Measurements from ENCODE around the gene GNG14. TPM values are rescaled to one million over a fixed set of nuclear protein-coding genes. Genes with fewer than 3 reads are reported as not detected.
"Not testable (repeated sequence)": the region's sequence is repeated elsewhere in the genome, so short reads cannot be mapped to it uniquely, and the experiment has no call there.

The GNG14 gene
- total RNA-seq, 4 donors from 2014 or later: not detected

DNA sequence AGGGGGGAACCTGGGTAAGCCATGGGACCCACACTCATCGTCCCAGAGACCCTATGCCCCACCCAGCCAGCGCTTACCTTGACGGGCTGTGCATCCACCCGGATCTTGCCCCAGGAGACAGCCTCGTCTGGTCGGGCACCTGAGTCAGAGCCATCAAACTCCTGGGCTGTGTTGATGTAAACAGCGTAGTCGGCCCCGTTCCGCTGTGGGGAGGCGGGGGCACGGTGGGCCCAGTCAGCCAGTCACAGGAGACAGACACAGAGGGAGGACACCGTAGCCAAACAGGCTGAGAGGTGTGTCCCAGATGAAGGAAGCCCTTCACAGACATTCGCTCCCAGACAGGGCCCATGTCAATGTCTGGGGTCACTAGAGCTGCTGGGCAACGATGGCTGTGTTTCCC lies 11.9 kb upstream of the GNG14 start:
- WGBS, 2 donors: 84 to 87% methylated on average over 15 of the region's 15 CpGs
- DNase-seq (ENCODE audit: low spot score in 2 of 2): no peak
- intact Hi-C loops (cut with DNase I; ENCODE audit: low total_unique reads): no loop called here
- no peak overlapping the region for H3K4me3 ChIP-seq (ENCODE audit: low read depth, poor library complexity, severe bottlenecking)
- no peak for TF ChIP-seq POLR2A (IDR thresholded peaks at IDR 0.05)
- TF ChIP-seq, protein P1, sequence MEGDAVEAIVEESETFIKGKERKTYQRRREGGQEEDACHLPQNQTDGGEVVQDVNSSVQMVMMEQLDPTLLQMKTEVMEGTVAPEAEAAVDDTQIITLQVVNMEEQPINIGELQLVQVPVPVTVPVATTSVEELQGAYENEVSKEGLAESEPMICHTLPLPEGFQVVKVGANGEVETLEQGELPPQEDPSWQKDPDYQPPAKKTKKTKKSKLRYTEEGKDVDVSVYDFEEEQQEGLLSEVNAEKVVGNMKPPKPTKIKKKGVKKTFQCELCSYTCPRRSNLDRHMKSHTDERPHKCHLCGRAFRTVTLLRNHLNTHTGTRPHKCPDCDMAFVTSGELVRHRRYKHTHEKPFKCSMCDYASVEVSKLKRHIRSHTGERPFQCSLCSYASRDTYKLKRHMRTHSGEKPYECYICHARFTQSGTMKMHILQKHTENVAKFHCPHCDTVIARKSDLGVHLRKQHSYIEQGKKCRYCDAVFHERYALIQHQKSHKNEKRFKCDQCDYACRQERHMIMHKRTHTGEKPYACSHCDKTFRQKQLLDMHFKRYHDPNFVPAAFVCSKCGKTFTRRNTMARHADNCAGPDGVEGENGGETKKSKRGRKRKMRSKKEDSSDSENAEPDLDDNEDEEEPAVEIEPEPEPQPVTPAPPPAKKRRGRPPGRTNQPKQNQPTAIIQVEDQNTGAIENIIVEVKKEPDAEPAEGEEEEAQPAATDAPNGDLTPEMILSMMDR (IDR thresholded peaks at IDR 0.05): no peak

DNA sequence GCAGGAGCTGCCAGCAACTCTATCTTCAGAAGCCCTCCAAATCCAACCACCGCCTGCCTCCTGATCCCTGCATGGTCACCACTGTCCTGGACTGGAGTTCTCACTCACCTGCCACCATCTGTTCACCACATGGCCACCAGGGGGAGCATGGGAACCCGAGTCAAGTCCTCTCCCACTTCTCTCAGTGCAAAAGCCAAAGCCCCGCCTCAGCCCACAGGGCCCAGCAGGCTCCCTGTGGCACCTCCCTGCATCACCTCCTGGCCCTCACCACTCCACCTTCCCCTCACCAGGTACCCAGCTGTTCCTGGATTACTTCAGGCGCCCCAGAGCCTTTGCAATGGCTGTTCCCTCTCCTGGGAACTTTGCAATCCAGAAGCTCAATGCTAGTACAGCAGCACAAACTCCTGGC lies 11.4 kb upstream of the GNG14 start:
- peak; percentile 71 to 96 for DNase-seq (ENCODE audit: low spot score in 2 of 2)
- intact Hi-C loops (cut with DNase I; ENCODE audit: low total_unique reads): no loop called here
- H3K4me3 ChIP-seq (ENCODE audit: low read depth, poor library complexity, severe bottlenecking): no peak overlapping the region
- 23 to 24% methylated on average over 4 of the region's 4 CpGs for WGBS, 2 donors
- TF ChIP-seq, protein P1 (IDR thresholded peaks at IDR 0.05): peak in 1 of 3 donors; percentile 37
- TF ChIP-seq POLR2A (IDR thresholded peaks at IDR 0.05): no peak

DNA sequence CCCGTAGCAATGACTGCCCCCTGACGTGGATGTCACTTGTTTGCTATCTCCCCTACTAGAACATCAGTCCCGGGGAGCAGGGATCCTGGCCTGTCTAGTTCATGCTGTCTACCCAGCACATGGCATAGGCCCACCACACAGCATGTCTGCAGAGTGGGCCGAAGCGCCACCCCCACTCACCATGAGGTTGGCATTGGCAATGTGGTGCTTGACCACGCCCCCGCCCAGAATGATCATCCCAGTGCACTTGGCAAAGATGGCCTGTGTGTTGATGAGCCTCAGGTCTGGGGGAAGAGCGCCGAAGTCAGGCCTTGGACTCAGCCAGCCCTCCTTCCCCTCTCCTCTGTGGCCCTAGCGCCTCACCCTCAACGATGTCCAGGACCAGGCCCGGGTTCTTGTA lies 10.9 kb upstream of the GNG14 start:
- intact Hi-C loops (cut with DNase I; ENCODE audit: low total_unique reads): no loop called here
- TF ChIP-seq, protein P1 (IDR thresholded peaks at IDR 0.05): no peak
- no peak for TF ChIP-seq POLR2A (IDR thresholded peaks at IDR 0.05)
- no peak overlapping the region for H3K4me3 ChIP-seq (ENCODE audit: low read depth, poor library complexity, severe bottlenecking)
- no peak for DNase-seq (ENCODE audit: low spot score in 2 of 2)
- WGBS, 2 donors: 90 to 91% methylated on average over 12 of the region's 12 CpGs

DNA sequence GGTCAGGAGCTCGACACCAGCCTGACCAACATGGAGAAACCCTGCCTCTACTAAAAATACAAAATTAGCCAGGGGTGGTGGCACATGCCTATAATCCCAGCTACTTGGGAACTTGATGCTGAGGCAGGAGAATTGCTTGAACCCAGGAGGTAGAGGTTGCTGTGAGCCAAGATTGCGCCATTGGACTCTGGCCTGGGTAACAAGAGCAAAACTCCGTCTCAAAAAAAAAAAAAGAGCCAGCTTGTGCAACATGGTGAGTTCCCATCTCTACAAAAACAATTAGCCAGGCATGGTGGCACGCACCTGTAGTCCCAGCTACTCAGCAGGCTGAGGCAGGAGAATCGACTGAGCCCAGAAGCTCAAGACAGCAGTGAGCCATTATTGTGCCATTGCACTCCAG lies 9.8 kb upstream of the GNG14 start:
- intact Hi-C loops (cut with DNase I; ENCODE audit: low total_unique reads); H3K4me3 ChIP-seq (ENCODE audit: low read depth, poor library complexity, severe bottlenecking); DNase-seq (ENCODE audit: low spot score in 2 of 2): not testable (repeated sequence)
- WGBS, 2 donors: 88 to 95% methylated on average over 5 of the region's 5 CpGs

DNA sequence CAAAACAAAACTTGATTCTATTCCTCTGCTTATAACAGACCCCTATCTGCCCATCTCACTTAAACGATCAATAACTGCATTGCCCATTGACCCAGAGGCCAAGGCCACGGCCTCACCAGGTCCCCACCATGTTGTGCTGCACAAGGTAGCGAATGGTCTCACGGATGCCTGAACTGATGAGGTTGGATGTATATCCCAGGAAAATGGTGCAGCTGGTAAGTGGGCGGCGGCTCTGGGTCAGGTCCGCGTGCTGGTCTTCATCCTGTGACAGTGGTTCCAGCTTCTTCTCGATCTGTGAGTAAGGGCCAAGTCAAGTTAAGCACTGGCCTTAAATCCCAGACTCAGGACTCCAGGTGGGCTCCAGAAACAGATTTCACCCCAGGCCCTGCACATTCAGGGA lies 7.8 kb upstream of the GNG14 start:
- WGBS, 2 donors: 91 to 92% methylated on average over 9 of the region's 9 CpGs
- no peak for DNase-seq (ENCODE audit: low spot score in 2 of 2)
- intact Hi-C loops (cut with DNase I; ENCODE audit: low total_unique reads): no loop called here
- H3K4me3 ChIP-seq (ENCODE audit: low read depth, poor library complexity, severe bottlenecking): no peak overlapping the region
- TF ChIP-seq, protein P1 (IDR thresholded peaks at IDR 0.05): no peak
- TF ChIP-seq POLR2A (IDR thresholded peaks at IDR 0.05): no peak

DNA sequence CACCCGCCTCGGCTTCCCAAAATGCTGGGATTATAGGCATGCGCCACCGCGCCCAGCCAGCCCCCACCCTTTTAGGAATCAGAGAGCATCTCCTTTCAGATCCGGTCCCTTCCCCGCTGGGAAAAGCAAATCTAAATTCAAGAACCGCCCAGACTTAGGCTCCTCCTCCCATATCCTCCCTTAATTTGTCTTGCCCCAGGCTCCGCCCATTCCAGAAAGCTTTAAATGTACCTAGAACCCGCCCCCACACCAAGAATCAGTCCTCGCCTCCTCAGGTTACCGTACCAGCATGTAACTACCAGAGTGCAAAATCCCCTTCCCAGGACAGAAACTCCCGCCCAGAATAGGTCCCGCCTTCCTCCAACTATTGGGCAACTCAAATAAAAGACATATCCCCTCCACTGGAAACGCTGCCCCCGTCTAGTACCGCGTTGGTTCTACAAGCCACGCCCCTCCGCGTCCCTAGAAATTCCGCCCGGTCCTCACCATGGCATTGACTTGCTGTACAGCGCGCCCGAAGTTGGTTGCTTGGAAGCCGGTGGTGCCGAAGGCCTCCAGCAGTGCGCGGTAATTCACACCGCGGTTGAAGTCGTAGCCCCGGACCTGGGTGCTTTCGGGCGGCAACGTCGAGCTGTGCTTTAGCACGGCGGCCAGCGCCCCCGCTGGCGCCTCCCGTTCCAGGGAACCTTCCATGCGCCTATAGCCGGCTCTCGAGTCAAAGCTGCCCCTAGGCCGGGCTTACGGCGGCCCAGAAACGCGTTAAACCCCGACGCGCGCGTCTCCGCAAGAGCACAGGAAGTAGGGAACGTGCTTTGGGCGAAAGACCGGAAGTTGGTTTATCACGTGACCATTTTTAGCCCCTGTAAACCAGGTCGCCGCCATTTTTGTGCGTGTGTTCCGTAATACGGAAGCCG lies 6.5 kb upstream of the GNG14 start, which contains the start of gene DHPS:
DHPS (minus strand) TSS at position 807 of the 914 bp plus-strand sequence; CDS start at position 693, 114 bp downstream.
- H3K4me3 ChIP-seq (ENCODE audit: low read depth, poor library complexity, severe bottlenecking): peak within 1 kb of the TSS; percentile 94
- peak; percentile 96 to 97 for DNase-seq (ENCODE audit: low spot score in 2 of 2)
- WGBS, 2 donors: 0 to 1% methylated on average over 40 to 63 of the region's 68 CpGs
- TF ChIP-seq, protein P1 (IDR thresholded peaks at IDR 0.05): no peak
- TF ChIP-seq POLR2A (IDR thresholded peaks at IDR 0.05): no peak
- intact Hi-C loops (cut with DNase I; ENCODE audit: low total_unique reads): no loop called here

Measured in lower leg skin (tissue), 4 donors.